MV-4-11 (cell line): ENCODE results near the gene PARM1.
A peak's percentile ranks its signal among the peaks of the same experiment; 100 is the strongest.

Source experiments
- DNase-seq: peaks from one replicate; lab custom pipeline; 2025; lab: John Stamatoyannopoulos, UW

Gene PARM1, protein sequence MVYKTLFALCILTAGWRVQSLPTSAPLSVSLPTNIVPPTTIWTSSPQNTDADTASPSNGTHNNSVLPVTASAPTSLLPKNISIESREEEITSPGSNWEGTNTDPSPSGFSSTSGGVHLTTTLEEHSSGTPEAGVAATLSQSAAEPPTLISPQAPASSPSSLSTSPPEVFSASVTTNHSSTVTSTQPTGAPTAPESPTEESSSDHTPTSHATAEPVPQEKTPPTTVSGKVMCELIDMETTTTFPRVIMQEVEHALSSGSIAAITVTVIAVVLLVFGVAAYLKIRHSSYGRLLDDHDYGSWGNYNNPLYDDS

DNA sequence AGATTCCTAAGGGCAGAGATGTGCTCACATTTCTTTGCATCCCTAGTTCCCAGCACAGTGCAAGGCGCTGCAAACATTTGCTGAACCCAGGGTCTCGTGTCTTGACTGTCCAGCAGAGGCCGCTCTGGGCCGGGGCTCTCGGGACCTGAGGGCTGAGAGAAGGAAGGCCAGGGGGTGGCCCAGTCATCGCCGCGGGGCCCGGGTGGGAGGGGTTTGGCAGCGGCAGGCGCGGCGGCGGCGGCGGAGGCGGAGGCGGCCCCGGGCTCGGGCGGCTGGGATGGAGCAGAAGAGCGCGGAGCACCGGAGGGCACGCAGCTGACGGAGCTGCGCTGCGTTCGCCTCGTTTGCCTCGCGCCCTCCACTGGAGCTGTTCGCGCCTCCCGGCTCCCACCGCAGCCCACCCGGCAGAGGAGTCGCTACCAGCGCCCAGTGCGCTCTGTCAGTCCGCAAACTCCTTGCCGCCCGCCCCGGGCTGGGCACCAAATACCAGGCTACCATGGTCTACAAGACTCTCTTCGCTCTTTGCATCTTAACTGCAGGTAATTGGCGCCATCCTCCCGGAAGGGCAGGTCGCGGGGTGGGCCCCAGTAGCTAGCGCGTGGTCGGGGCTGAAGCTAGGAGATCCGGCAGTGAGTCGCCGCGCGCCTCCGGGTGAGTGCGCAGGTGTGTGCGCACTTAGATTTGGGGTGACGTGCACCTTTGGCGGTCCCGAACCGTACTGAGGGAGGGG, at the start of gene PARM1:
Gene PARM1 (plus strand): TSS at position 285 of the 730 bp plus-strand sequence. CDS start 212 bp downstream, at position 497.
- DNase-seq, result no peak

GRCh38 chr4:74884266-74884665, 48.6 kb upstream of the PARM1 start:
- no peak for DNase-seq

- DNase-seq, result peak; percentile 71
Observed at GRCh38 chr4:74886484-74886883, 46.4 kb upstream of the PARM1 start.

DNA sequence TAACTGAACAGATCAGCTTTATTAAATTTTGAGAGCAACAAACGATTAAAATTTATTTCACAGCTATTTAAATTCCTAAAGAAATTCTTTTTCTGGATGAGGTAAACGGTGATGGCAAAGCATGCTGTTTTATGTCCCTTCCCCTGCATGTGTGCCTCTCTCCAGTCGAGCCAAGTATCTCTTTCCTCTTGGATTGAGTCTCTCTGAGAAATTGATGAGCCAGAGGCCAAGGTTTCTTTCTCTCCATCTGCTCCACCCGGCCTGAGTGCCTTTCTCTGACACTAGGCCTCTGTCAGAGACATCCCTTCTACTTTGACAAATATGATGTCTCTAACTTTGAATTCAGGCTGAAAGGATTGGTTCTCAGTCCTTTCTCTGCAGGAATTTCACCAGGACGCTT, 42.6 kb upstream of the PARM1 start:
- no peak for DNase-seq

DNA sequence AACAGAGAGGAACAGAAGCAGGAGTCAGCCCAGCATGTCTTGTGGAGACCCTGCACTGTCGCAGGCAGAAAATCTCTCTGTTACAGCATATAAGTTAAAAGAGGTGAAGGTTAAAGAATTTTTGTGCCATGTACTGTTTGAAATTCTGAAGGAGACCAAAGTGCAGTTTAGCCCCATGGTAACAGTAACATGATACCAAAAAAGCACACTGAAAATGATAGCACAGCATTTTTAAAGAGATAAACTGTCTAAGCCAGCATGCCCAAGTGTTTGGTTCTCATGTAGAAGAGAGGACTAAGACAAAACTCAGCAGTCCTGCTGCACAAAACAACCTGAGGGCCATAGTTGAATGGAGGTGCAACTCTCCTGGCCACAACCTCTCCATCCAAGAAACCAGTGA, 41.9 kb upstream of the PARM1 start:
- no peak for DNase-seq

DNA sequence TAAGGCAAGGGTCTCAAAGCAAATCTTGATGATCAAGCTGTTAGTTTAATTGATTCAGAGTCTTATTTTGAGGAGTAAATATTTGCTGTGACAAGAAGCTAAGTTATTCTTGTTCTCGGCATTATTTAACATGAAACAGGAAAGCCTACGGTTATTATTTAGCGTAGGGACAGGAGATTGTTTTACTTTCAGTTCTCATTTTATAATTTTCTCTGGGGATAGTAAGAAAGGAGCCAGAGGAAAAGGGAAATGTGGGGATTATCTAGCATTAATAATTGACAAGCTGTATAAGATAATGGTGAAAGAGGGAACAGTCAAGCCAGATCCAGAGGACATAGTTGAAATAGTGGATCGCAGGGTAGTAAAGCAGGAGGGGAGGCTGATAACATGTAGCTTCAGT, 39.7 kb upstream of the PARM1 start:
- DNase-seq, result peak; percentile 4

GRCh38 chr4:74896595-74896994, 36.3 kb upstream of the PARM1 start:
- no peak for DNase-seq

DNA sequence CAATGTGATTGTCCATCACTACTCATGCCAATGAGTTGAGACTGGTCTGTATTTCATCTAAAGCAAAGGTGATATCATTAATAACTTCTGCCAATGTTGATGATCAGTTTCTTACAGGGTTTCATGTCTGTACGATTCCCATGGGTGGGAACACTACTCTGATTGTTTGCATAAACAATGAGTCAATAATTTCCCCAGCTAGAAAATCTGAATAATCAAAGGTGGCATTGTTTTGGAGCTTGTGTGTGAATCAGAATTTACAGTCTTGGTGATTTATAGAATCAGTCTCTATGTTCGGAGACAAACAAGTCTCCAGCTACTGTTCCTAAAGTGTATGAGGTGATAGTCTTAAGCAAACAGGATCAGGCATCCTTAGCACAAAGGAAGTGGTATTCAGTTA, 35.5 kb upstream of the PARM1 start:
- DNase-seq, result no peak

DNA sequence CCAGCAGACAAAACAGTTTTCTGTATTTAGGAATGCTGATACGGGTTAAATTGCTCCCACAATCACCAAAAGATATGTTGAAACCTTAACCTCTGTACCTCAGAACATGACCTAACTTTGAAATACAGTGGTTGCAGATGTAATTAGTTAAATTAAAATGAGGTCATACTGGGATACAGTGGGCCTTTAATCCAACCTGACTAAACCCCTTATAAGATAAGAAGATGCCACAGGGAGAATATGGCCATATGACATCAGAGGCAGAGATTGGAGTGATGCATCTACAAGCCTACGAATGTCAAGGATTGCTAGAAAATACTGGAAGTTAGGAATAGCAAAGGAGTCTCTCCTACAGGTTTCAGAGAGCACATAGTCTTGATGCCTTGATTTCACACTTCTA, 32.1 kb upstream of the PARM1 start:
- no peak for DNase-seq

GRCh38 chr4:74904509-74905065, 28.3 kb upstream of the PARM1 start:
- no peak for DNase-seq

GRCh38 chr4:74906771-74907170, 26.1 kb upstream of the PARM1 start:
- no peak for DNase-seq

DNA sequence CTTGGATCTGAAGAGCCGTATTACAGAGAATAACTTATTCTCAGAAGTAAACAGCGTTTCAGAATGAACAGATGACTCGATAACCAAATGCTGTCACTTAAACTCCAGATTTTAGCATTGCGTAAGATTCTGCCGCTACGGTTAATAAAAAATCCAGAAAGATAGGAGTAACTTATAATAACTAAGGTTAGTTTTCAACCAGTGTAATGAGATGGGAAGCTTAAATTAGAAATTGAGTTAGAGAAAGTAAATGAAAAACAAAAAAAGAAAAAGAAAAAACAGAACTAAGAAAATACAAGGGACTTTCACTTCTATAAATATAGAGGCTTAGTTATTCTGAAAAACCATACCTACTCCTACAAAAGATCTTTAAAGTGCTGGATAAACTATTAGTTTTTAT, 13.1 kb upstream of the PARM1 start:
- DNase-seq, result no peak

DNA sequence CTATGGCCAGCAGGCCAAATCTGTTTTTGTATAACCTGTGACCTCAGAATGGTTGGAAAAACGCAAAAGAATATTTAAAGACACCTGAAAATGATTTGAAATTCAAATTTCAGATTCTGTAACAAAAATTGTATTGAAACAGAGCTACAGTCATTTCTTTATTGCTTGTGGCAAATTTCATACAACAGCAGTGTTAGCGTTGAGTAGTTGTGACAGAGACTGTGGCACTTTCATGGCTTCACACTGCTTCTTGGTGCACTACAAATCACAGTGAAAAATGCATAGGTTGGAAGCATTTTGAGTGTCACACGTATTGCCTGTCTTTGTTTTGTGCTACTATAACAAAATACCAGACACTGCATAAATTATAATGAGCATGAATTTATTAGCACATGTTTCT, 12.2 kb upstream of the PARM1 start:
- no peak for DNase-seq

DNA sequence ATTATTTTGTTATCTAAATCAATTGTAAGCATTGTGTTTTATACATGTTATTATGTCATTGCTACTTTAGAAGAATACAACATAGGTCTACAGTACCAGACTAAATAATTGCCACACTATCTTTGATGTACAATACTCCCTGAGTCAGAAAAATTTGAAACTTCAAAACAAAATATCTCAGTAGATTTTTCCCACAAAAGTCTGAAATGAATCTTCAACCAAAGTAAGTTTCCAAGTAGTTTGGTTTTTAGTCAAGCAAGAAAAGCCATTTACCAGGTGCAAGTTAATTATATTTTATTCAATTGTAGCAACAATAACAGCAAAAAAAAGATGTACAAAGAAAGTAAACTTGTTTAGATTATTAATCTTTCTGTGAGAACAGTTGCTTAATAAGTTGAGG, 11.4 kb upstream of the PARM1 start:
- no peak for DNase-seq

- DNase-seq, result no peak
Observed at GRCh38 chr4:74926007-74926406, 6.9 kb upstream of the PARM1 start.

- DNase-seq, result peak; percentile 51
Observed at GRCh38 chr4:74930162-74930561, 2.8 kb upstream of the PARM1 start.

- DNase-seq, result no peak
Observed at GRCh38 chr4:74931376-74931775, 1.5 kb upstream of the PARM1 start.

DNA sequence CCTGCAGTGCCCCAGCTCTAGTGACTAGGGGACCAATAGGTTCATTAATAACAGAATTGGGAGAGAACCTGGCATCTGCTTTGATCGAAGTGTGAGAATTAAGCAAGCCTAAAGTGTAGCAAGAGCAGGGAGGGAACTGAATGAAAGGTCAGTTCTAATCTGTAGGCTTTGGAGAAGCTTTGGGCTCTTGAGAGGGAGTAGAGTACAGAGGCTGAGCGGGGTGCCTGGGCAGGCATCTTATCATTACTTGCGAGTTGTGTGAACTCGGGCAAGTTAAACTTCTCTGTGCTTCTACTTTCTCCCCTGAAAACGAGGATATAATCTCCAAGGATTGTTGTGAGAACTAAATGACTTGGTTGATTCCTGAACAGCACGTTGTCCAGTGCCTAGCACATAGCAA, 906 bp upstream of the PARM1 start:
- DNase-seq, result no peak

- DNase-seq, result no peak
Observed at GRCh38 chr4:74933562-74934015, 673 bp downstream of the PARM1 start.

DNA sequence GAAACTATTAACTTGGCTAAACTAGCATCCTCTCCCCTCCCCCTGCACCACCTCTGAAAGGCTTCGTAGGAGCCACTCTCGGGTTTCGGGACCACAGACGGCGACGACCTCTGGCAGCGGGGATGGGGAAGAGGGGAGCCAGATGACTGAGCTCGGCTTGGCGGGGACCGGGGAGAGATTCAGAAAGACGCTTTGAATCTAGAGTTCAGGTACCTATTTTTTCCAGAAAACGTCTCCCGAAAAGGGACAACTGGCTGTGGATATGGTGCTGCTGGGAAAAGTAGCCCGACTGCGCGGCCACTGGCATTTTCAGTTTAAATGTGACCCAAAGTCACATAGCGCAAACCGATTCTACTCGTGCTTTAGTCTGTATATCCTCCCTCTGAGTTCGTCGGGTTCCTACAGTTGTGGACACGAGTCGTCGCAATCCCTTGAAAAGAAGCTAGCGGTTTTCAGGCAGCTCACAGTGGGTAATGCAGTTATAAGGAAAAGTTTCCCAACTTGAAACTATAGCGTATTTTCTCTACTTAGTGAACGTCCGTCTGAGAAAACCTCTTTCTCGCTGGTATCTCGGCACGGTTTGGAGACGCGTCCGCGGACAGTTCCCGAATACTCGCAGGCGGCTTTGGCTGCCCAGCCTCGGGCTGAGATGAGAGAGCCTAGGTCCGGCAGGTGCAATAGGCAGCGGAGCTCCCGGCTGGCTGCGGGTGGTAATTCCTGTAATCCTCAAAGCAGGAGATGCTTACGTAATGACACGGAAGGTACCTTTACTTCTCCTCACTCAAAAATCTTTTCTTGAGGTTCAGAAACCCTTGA, 1.3 kb downstream of the PARM1 start:
- DNase-seq, result no peak

DNA sequence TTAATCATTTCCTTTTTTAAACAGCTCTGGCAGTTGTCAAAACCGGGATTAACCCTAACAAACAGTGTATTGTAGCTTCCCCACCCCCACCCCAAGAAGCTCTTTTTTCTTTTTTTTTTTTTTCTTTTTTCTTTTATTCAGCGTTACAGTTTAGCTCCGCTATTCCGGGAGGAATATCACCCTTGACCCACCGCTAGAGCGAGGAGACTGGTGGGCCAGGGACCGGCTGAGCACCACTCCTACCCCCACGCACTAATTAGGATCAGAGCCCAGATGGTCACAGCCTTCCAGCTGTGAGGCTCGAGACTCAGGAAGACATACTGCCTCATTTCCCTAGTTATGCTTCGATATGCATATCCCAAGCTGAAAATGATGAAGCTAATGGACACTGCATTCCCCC, 2.0 kb downstream of the PARM1 start:
- no peak for DNase-seq

- DNase-seq, result no peak
Observed at GRCh38 chr4:74941123-74941522, 8.2 kb downstream of the PARM1 start.
